Measurements from ENCODE around the gene RSRC1. TPM values are rescaled to one million over a fixed set of nuclear protein-coding genes. Genes with fewer than 3 reads are reported as not detected.
A peak's percentile ranks its signal among the peaks of the same experiment; 100 is the strongest.

The RSRC1 gene
- total RNA-seq, 1 experiment from 2014 or later = 49.4 TPM

DNA sequence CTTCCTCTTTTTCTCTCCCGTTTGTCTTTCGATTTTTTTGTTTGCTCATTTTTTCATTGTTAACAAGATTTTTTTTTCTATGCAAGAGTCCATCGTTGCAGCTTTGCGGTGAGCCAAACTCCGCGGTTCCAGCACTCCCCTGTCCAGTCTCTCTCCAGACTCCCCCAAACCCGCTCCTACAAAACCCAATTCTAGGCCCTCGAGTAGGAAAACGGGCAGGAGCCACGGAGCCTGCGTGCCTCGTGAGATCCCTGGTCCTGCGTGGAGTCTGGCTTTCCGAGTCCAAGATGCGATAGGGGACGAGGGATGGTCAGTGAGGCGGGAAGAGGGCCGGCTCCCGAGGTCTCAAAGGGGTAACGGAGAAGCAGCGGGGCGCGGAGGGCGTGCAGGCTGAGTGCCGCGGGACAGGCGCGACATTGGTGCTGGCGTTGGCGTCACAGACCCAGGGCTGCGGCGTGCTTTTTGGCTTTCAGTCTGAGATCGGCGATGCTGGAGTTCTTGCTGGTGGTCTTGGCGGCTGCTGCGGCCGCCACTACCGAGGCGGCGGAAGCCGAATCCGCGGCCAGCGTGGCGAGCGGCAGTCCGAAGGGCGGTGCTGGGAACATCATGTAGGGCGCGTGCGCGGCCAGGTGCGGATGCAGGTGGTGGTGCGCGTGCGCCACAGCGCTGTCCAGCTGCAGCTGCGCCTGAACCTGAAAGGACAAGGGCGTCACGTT, 12.1 kb upstream of the RSRC1 start:
- ChIA-PET POLR2A (no interaction called here), CTCF (no interaction called here)
- BruUV-seq (replicated peaks) = no TSS peak
- peak; percentile 99 for ATAC-seq
- peak overlapping the region; percentile 92 for H3K27ac ChIP-seq (ENCODE audit: low read length)
- H3K4me1 ChIP-seq (ENCODE audit: control insufficient read depth, insufficient read depth, low read length) = peaks cover 7% of the 10 kb centered on the region; the same call in 1 of the 2 replicates
- H3K36me3 ChIP-seq (ENCODE audit: control insufficient read depth, insufficient read depth, low read length) = 0 out of 2 replicates have a peak, but pooled peaks cover 2% of the 10 kb centered on the region
- in situ Hi-C loops (cut with HindIII; ENCODE audit: low pct_unique_long_range_greater_than_20kb, low sequenced_read_pairs) (no loop called here), intact Hi-C loops (cut with micrococcal nuclease; ENCODE audit: unreplicated experiment) (loop anchor here (5.0 kb wide), 1 partner anchor 335 kb away; no protein-coding TSS in a partner anchor)
- DNase-seq (ENCODE audit: low read depth, low spot score) = no peak
- peak overlapping the region; percentile 74 to 77 for H3K4me3 ChIP-seq (ENCODE audit: low read depth in 2 of 2, low read length in 2 of 2)
- H3K27me3 ChIP-seq (ENCODE audit: control insufficient read depth, insufficient read depth, low read length) = no peaks in the 10 kb centered on the region; the same call in 1 of the 2 replicates
- TF ChIP-seq POLR2AphosphoS5 (IDR thresholded peaks at IDR 0.05; ENCODE audit: low read depth, low read length) = peak; percentile 82
- TF ChIP-seq, protein P1, sequence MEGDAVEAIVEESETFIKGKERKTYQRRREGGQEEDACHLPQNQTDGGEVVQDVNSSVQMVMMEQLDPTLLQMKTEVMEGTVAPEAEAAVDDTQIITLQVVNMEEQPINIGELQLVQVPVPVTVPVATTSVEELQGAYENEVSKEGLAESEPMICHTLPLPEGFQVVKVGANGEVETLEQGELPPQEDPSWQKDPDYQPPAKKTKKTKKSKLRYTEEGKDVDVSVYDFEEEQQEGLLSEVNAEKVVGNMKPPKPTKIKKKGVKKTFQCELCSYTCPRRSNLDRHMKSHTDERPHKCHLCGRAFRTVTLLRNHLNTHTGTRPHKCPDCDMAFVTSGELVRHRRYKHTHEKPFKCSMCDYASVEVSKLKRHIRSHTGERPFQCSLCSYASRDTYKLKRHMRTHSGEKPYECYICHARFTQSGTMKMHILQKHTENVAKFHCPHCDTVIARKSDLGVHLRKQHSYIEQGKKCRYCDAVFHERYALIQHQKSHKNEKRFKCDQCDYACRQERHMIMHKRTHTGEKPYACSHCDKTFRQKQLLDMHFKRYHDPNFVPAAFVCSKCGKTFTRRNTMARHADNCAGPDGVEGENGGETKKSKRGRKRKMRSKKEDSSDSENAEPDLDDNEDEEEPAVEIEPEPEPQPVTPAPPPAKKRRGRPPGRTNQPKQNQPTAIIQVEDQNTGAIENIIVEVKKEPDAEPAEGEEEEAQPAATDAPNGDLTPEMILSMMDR (IDR thresholded peaks at IDR 0.05) = no peak
- no peak for TF ChIP-seq TCF7L2 (IDR thresholded peaks at IDR 0.05; ENCODE audit: low read depth, low read length)
- peak; percentile 61; the same call in 1 of the 2 replicates for TF ChIP-seq SIN3A (IDR thresholded peaks at IDR 0.05; ENCODE audit: borderline replicate concordance, insufficient read depth, low read depth, low read length)
- TF ChIP-seq, protein P2, sequence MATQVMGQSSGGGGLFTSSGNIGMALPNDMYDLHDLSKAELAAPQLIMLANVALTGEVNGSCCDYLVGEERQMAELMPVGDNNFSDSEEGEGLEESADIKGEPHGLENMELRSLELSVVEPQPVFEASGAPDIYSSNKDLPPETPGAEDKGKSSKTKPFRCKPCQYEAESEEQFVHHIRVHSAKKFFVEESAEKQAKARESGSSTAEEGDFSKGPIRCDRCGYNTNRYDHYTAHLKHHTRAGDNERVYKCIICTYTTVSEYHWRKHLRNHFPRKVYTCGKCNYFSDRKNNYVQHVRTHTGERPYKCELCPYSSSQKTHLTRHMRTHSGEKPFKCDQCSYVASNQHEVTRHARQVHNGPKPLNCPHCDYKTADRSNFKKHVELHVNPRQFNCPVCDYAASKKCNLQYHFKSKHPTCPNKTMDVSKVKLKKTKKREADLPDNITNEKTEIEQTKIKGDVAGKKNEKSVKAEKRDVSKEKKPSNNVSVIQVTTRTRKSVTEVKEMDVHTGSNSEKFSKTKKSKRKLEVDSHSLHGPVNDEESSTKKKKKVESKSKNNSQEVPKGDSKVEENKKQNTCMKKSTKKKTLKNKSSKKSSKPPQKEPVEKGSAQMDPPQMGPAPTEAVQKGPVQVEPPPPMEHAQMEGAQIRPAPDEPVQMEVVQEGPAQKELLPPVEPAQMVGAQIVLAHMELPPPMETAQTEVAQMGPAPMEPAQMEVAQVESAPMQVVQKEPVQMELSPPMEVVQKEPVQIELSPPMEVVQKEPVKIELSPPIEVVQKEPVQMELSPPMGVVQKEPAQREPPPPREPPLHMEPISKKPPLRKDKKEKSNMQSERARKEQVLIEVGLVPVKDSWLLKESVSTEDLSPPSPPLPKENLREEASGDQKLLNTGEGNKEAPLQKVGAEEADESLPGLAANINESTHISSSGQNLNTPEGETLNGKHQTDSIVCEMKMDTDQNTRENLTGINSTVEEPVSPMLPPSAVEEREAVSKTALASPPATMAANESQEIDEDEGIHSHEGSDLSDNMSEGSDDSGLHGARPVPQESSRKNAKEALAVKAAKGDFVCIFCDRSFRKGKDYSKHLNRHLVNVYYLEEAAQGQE (IDR thresholded peaks at IDR 0.05; ENCODE audit: insufficient read depth in 1 of 2, low read depth in 2 of 2, low read length in 1 of 2) = peak; percentile 100
- no peaks in the 10 kb centered on the region for H3K9me3 ChIP-seq (ENCODE audit: control insufficient read depth, insufficient read depth, low read depth, low read length)

DNA sequence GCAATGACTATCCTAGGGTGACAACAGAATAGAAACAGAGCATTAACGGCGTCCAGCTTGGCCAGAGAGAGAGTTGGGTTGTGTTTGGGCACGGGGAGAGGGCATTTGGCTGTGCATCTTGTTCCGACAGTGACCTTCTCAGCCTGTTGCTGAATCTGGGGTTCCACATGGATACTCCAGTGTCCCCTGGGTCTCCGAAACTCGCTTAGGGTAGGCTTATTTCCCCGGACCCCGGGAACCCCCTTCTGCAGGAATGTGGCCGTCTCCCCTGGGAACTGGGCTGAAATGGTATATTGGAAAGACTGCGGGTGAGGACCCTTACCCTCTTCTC, 11.6 kb upstream of the RSRC1 start:
- POLR2A ChIA-PET = no interaction called here
- no peak for ATAC-seq
- no TSS peak for BruUV-seq (replicated peaks)
- CTCF ChIA-PET = no interaction called here
- Histone ChIP-seq H3K36me3 (ENCODE audit: control insufficient read depth, insufficient read depth, low read length) (0 out of 2 replicates have a peak, but pooled peaks cover 2% of the 10 kb centered on the region), H3K4me1 (ENCODE audit: control insufficient read depth, insufficient read depth, low read length) (peaks cover 7% of the 10 kb centered on the region; the same call in 1 of the 2 replicates), H3K9me3 (ENCODE audit: control insufficient read depth, insufficient read depth, low read depth, low read length) (no peaks in the 10 kb centered on the region), H3K4me3 (ENCODE audit: low read depth in 2 of 2, low read length in 2 of 2) (peak overlapping the region; percentile 74 to 77), H3K27ac (ENCODE audit: low read length) (no peak overlapping the region), H3K27me3 (ENCODE audit: control insufficient read depth, insufficient read depth, low read length) (no peaks in the 10 kb centered on the region)
- in situ Hi-C loops (cut with HindIII; ENCODE audit: low pct_unique_long_range_greater_than_20kb, low sequenced_read_pairs) = no loop called here
- no peak for TF ChIP-seq TCF7L2 (IDR thresholded peaks at IDR 0.05; ENCODE audit: low read depth, low read length)
- TF ChIP-seq, protein P2 (IDR thresholded peaks at IDR 0.05; ENCODE audit: insufficient read depth in 1 of 2, low read depth in 2 of 2, low read length in 1 of 2) = peak in 1 of 2 experiments; percentile 81; a peak in 2 of 4 replicates
- intact Hi-C loops (cut with micrococcal nuclease; ENCODE audit: unreplicated experiment) = loop anchor here (5.0 kb wide), 1 partner anchor 334 kb away; no protein-coding TSS in a partner anchor
- DNase-seq (ENCODE audit: low read depth, low spot score) = no peak
